HG03097 (cell line): ENCODE results near the gene RALGAPB.
"Not testable (repeated sequence)": the region's sequence is repeated elsewhere in the genome, so short reads cannot be mapped to it uniquely, and the experiment has no call there.

Source experiments
- ATAC-seq: cut with Tn5 transposase; IDR thresholded peaks from one replicate; pipeline ENCODE4 v1.9.1; 2021; ENCODE audit not compliant: unreplicated experiment, low FRiP score

The RALGAPB gene

DNA sequence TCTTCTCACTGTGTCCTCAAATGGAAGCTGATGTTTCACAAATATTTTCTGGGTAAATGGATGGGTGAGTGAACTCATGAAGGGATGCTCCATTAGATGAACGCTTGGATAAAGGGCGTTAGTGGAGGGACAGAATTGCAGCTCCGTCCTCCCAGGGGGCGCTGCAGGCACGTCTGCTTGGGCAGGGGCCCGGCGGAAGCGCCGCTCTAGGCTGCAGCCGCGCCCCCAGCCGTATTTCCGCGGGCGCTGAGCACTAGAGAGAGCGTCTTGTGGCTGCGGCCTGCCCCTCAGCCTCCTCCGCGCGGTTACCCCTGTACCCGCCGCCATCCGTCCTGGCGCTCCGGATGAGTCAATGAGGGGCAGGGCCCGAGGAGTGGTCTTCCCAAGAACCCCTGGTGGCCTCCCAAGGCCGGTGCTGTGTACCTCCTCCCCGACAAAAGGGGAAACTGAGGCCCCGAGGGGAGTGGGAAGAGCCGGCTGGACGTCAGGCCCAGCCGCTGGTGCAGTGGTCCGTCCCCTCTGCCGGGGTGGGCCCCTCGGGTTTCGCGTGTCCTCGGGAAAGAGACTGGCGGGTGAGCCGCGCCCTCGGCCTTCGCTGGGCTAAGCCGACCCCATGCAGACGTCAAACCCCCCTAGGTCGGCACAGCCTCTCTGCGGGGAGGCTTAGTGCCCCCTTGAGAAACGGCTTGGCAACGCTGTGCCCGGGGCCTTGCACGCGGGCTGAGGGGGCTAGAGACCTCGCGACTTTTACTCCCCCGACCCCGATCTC, 26.0 kb upstream of the RALGAPB start:
- ATAC-seq: peak; percentile 62

DNA sequence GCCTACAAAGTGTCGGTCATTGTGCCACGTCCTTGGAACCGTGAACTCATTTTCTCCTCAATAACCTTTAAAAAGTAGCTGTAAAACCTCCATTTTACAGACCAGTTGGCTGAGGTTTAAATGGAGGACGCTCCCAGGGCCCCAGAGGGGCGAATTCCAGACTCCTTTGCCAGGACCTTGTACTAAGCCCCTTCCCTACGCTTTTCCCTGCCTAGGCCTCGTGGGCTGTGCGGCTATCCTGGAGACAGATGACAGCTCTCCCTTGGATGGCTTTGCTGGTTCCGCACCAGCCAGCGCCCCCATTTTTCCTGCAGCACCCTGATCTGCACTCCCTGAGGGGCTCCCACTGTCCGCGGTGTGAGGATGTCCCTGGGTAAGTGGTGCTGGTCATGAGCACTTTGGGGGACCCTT, 25.4 kb upstream of the RALGAPB start:
- no peak for ATAC-seq

DNA sequence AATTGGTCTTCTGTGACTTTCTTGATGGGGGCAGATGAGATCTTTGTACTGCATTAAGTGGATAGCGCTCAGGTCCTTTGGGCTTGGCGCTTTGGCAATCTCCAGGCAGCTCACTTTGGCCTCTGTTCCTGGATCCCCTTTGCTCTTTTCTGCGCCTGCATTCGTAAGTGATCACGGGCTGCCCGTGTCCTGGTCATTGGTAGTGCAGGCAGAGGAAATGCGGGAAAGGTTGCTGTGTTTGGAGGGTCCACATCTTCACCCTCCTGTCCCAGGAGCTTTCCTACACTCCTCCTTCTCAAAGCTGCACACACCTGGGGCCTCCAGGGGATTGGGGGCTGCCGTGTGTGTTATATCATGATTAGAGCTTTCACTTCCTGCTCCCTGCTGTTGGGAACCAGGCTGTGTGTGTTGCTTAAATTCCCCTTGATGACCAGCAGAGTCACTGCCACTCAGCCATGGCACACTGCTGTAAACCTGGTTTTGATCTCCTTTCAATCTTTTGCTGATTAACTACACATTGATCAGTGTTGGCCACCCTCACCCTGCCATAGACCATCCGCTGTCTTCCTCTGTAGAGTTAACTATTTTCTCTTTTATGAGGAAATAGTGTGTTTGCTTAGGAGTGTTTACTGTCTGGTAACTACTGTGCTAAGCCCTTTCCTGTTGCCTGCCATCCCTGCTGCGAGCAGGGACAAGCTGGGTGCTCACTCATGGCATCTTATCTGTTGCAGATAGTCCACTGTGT, 24.5 kb upstream of the RALGAPB start:
- peak; percentile 44 for ATAC-seq

DNA sequence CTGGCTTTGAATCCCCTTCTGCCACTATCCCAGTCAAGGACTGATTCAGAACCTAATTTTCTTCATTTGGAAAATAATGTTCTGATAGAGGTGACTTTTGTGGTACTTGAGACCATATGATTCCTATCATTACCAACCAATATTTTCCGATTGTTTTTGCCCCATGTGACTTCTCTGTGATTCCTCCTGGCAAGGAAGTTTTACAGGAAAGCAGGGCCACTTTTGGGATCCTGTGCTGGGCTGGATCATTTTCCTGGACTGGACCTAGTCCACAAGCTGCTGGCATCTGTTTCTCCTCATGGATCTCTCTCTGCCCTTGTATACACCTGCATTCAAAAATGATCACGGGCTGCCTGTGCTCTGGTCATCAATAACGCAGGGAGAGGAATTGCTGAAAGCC, 23.6 kb upstream of the RALGAPB start:
- no peak for ATAC-seq

DNA sequence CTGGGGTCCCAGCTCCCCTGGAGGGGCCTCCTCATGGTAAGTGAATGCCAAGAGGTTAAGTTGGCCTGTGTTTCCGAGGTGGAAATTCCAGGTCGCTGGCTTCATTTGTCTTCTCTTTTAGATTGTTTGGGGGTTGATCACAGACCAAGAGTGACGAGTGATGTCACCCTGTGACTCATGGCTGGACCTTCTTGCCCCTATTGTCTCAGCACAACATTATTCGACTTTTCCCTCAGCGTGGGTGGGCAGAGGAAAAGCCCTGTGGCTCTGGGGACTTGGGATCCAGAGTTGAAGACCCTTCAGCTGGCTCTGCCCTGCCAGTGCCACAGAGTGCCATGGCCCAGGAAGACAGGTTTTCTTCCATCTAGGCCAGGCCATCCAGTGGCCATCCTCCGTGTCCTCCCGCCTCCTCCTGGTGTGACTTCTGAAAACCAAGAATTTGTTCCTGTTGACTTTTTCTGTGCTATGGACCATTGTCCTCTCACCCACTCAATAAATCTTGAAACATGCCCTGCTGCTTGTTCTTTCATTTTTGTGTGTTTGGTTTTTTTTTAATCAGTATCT, 22.1 kb upstream of the RALGAPB start:
- ATAC-seq: no peak

DNA sequence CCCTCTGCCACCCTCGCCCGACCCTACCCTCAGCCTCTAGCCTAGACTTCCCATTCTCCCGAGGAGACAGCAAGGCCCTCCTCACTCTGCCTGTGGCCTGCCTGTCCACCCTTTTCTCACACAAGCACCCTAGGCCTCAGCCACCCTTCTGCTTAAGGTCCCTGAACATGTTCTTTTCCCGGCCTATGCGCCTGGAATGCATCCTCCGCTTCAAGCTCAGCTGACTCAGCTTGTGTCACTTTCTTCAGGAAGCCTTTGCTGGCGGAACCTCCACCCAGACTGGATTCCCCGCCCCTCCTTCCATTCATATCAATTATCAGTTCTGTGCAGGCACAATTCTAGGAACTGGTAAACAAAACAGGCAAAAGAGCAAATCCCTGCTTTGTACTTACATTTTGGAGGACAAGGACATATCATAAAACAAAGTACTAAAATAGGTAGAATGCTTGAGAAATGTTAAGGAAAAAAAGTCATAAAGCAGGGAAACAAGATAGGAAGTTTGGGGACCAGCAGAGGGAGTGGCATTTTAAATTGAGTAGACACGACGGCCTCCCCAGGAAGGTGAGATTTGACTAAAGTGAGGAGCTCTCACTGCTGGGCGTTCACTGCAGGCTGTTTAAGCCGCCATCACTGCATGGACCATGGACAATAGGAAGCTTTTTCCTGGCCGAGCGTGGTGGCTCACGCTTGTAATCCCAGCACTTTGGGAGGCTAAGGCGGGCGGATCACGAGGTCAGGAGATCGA, 19.6 kb upstream of the RALGAPB start:
- no peak for ATAC-seq

DNA sequence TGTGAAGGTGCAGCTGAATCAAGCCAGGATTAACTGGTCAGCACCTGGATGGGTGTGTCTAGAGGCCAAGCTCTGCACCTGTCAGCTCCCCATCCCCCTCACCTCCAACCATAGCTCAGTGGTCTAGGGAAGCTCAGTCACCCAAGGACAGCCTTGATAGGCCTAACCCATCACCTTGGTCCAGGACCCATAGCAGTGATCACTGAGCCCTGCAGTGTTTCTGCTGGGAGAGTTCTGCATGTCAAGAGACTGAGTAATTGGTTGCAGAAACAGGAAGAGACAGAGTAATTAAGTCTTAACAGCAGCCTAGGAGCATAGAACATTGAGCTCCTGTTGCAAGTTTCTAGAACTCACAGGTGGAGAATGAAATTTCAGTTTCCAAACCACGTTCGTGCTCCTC, 18.7 kb upstream of the RALGAPB start:
- ATAC-seq: no peak

DNA sequence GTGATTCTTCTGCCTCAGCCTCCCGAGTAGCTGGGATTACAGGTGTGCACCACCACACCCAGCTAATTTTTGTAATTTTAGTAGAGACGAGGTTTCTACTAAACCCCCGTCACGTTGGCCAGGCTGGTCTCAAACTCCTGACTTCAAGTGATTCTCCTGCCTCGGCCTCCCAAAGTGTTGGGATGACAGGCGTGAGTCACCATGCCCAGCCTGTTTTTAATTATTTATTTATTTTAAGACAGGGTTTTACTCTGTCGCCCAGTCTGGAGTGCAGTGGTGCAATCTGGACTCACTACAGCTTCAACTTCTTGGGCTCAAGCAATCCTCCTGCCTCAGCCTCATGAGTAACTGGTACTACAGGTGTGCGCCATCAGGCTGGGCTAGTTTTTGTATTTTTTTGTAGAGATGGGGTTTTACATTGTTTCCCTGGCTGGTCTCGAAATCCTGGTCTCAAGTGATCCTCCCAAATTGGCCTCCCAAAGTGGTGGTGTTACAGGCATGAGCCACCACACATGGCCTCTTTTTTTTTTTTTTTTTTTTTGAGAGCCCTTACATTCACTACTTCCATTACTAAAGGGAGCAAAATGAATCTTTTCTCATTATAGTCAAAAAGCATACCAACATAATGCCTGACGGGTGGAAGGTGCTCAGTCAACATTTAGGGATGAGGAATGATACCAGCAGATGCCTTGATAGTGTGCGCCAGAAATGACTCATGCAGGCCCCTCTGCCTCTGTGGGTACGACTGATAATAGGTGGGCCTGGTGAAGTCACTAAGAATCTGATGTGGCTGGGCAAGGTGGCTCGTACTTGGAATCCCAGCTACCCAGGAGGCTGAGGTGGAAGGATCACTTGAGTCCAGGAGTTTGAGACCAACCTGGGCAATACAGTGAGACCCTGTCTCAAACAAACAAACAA, 17.8 kb upstream of the RALGAPB start:
- ATAC-seq: no peak

DNA sequence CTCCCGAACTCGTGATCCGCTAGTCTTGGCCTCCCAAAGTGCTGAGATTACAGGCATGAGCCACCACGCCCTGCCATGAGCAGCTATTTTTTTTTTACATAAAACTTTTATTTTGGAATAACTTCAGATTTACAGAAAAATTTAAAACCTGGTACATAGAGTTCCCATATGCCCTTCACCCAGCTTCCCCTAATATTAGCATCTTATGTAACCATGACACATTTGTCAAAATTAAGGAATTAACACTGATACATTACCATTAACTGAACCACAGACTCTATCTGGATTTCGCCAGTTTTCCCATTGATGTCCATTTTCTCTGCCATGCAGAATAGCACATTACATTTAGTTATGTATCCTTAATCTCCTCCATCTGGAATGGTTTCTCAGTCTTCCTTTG, 14.3 kb upstream of the RALGAPB start:
- ATAC-seq: no peak

DNA sequence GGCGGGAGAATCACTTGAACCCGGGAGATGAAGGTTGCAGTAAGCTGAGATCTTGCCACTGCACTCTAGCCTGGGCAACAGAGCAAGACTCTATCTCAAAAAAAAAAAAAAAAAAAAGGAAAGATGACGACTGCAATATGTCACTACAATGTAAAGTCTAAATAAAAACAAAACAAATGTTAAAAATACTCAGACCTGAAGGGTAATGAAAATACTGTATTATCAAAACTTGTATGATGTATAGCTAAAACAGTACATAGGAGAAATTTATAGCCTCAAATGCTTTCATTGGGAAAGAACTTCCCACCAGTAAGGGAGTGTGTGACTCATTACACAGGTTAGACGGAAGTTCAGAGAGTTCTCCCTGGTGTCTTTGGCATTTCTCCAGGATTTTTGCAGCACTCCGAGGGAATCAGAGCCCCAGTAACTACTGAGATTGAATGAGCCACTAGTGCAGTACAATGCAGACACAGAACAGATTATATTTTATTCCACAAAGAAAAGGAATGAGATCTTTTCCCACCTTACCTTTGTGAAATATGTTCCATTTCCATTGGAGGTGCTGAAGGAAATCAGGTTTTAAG, 12.5 kb upstream of the RALGAPB start:
- no peak for ATAC-seq

DNA sequence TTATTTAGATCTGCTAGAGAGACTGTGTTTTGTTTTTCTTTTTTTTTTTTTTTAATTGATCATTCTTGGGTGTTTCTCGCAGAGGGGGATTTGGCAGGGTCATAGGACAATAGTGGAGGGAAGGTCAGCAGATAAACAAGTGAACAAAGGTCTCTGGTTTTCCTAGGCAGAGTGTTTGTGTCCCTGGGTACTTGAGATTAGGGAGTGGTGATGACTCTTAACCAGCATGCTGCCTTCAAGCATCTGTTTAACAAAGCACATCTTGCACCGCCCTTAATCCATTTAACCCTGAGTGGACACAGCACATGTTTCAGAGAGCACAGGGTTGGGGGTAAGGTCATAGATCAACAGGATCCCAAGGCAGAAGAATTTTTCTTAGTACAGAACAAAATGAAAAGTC, 12.0 kb upstream of the RALGAPB start:
- ATAC-seq: not testable (repeated sequence)

DNA sequence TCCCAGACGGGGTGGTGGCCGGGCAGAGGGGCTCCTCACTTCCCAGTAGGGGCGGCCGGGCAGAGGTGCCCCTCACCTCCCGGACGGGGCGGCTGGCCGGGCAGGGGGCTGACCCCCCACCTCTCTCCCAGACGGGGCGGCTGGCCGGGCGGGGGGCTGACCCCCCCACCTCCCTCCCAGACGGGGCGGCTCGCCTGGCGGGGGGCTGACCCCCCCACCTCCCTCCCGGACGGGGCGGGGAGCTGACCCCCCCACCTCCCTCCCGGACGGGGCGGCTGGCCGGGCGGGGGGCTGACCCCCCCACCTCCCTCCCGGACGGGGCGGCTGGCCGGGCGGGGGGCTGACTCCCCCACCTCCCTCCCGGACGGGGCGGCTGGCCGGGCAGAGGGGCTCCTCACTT, 11.5 kb upstream of the RALGAPB start:
- not testable (repeated sequence) for ATAC-seq

DNA sequence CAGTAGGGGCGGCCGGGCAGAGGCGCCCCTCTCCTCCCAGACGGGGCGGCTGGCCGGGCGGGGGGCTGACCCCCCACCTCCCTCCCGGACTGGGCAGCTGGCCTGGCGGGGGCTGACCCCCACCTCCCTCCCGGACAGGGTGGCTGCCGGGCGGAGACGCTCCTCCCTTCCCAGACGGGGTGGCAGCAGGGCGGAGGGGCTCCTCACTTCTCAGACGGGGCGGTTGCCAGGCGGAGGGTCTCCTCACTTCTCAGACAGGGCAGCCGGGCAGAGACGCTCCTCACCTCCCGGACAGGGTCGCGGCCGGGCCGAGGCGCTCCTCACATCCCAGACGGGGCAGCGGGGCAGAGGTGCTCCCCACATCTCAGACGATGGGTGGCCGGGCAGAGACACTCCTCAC, 11.1 kb upstream of the RALGAPB start:
- not testable (repeated sequence) for ATAC-seq

DNA sequence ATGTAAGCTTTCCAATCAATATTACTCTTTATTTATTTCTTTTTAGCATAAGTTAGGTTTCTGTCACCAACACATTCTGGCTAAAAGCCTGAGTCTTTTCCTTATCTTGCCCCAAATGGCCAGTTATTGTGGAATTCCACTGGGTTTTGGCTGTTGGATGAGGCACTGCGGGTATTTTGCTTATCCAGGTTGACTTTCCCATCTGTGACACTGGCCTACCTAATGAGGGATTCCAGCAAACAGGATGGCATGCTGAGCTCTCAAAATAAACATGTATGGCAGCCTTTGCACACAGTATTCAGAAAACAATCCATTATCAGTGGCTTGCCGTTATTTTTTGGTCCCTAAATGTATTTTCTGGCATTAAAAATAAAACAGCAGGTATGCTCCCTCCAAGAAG, 6.5 kb upstream of the RALGAPB start:
- no peak for ATAC-seq

DNA sequence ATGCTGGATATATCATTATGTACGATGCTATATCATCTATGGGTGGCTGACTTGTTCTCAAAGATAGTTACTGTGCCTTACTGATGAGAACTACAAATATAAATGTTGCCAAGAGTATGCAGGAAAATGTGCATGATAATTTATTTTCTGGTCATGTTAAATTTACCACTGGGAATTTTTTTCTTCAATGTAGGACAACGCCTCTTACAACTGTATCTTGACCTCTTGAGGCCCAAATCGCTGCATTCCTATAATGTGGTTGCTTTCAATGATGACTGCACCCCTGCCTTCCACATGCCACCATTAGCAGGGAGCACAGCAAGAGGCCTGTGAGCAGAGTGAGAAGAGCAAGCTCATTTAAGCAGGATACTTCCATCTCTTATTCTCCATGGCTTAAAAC, 5.7 kb upstream of the RALGAPB start:
- ATAC-seq: no peak

DNA sequence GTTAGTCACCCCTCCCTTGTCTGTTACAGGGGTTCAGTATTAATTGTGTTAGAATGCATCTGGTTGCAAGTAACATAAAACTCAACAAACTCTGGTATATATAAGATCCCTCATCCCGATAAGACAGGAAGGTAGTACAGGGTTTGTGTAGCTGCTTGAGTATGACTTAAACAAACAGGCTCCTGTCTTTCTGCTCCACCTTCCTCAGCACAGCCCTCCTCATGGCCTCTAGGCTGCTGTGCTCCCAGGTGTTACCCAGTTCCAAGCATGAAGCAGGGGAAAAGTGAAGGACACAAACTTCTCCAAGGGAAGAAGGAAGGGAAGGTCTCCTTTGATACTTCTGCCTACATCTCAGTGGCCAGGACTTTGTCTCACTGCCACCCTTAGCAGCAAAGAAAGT, 1.4 kb upstream of the RALGAPB start:
- no peak for ATAC-seq

DNA sequence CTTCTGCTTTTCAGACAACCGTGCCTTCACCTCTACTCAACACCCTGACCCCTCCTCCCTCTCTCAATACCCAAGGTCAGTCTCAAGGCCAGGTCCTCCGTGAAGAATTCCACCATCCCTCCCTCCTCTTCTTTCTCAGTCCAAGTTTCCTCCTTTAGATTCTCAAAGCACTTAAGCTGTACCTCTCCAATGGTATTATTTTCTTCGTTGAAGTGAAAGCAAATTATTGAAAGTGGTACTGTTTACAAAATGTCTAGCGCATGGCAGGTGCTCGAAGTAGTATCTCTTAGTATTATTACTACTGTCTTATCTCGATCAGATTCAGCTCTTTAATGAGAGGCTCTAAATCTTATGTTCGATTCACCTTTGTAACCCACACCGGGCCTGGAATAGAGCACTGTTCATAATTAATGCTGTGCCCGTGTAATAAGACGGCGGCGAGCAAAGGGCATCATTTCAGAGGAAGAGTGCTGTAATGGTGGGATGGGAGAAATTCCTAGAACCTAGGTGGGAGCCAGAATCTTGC, 593 bp upstream of the RALGAPB start:
- ATAC-seq: peak; percentile 5

DNA sequence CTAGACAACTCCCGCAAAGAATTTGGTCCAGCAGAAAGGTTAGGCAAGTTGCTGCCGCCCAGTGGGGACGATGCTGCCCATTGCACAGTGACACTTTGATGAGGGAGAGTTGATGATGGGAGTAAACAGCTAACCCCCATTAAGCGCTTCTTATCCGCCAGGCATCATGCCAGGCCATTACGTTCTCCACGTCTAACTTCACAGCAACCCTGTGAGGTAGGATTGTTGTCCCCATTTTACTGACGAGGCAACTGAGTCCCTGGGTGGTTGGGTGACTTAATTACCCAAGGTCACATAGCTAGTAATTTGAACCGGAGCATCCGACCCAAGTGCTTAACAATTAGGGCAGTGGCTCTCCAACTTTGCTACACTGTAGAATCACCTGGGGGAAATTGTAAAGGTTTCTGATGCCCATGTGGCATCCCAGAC, 738 bp downstream of the RALGAPB start:
- ATAC-seq: no peak

DNA sequence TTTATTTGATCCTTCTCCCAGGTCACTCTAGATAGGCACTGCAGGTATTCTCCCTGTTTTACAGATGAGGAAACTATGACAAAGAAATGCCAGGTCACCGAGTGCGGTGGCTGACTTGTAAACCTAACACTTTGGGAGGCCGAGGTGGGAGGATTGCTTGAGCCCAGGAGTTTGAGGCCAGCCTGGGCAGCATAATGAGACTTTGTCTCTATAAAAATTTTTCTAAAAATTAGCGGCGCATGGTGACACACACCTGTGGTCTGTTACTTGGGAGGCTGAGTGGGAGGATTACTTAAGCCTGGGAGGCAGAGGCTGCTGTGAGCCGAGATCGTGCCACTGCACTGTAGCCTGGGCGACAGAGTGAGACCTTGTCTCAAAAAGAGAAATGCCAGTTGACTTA, 5.1 kb downstream of the RALGAPB start:
- ATAC-seq: no peak
